ENCODE measurements around the gene REC114.
"Not testable (repeated sequence)": the region's sequence is repeated elsewhere in the genome, so short reads cannot be mapped to it uniquely, and the experiment has no call there.

REC114 gene

GRCh38 chr15:73564255-73564654 lies 121.3 kb downstream of the REC114 start:
- peaks cover 28% of the 10 kb centered on the region for H3K4me1 Mint-ChIP-seq (ENCODE audit: low read depth)
- no peaks in the 10 kb centered on the region for H3K27me3 Mint-ChIP-seq
- peaks cover 90% of the 10 kb centered on the region for H3K36me3 Mint-ChIP-seq (ENCODE audit: low read depth)
- no peak overlapping the region for H3K4me3 Mint-ChIP-seq
- intact Hi-C loops (cut with micrococcal nuclease) = no loop called here
- peak overlapping the region; percentile 20 for H3K27ac Mint-ChIP-seq
- no peaks in the 10 kb centered on the region for H3K9me3 Mint-ChIP-seq

- no peaks in the 10 kb centered on the region for H3K9me3 Mint-ChIP-seq
- H3K27me3 Mint-ChIP-seq = no peaks in the 10 kb centered on the region
- H3K4me3 Mint-ChIP-seq = no peak overlapping the region
- intact Hi-C loops (cut with micrococcal nuclease) = no loop called here
- peaks cover 47% of the 10 kb centered on the region for H3K4me1 Mint-ChIP-seq (ENCODE audit: low read depth)
- H3K27ac Mint-ChIP-seq = no peak overlapping the region
- peaks cover 100% of the 10 kb centered on the region for H3K36me3 Mint-ChIP-seq (ENCODE audit: low read depth)
These were observed 124.1 kb downstream of the REC114 start for GRCh38 chr15:73567020-73567419.

GRCh38 chr15:73568564-73569280 lies 125.8 kb downstream of the REC114 start:
- peaks cover 100% of the 10 kb centered on the region for H3K36me3 Mint-ChIP-seq (ENCODE audit: low read depth)
- intact Hi-C loops (cut with micrococcal nuclease) = no loop called here
- no peak overlapping the region for H3K4me3 Mint-ChIP-seq
- peaks cover 49% of the 10 kb centered on the region for H3K4me1 Mint-ChIP-seq (ENCODE audit: low read depth)
- H3K27ac Mint-ChIP-seq = peak overlapping the region; percentile 30
- no peaks in the 10 kb centered on the region for H3K9me3 Mint-ChIP-seq
- no peaks in the 10 kb centered on the region for H3K27me3 Mint-ChIP-seq

- Mint-ChIP-seq H3K27ac (peak overlapping the region; percentile 30), H3K4me1 (ENCODE audit: low read depth) (peaks cover 43% of the 10 kb centered on the region), H3K27me3 (no peaks in the 10 kb centered on the region), H3K4me3 (no peak overlapping the region), H3K36me3 (ENCODE audit: low read depth) (peaks cover 100% of the 10 kb centered on the region), H3K9me3 (no peaks in the 10 kb centered on the region)
- intact Hi-C loops (cut with micrococcal nuclease) = no loop called here
These were observed 126.4 kb downstream of the REC114 start for GRCh38 chr15:73569361-73569760.

DNA sequence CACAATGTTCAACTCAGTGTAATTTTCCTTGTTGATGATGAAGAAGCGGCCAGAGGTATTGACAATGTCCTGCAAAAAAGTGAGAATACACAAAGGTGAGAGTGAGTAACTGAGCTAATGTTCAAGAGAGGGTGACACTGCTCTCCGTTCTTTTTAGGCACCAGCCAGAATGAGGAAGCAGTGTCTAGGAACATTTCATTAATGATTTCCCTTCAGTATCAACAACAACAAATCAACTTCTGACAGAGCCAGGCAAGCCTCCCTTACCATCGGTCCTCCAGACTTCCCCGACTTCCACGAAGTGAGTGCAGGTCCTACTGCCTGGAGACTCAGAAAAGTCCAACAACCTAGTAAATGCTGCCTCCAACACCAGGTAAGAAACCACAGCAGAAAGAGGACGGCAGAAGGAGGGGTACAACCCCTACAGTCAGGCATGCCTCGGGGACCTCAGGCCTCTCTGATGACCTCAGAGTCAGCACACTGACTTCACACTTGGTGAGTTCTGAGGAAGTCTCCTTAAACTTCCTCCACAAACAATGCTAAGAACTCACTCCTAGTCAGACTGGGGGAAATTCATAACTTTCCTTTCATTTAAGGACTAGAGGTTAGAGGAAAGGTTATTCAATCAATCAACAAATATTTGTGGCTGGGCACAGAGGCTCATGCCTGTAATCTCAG lies 127.5 kb downstream of the REC114 start:
- H3K9me3 Mint-ChIP-seq = no peaks in the 10 kb centered on the region
- intact Hi-C loops (cut with micrococcal nuclease) = no loop called here
- H3K4me1 Mint-ChIP-seq (ENCODE audit: low read depth) = peaks cover 32% of the 10 kb centered on the region
- no peak overlapping the region for H3K4me3 Mint-ChIP-seq
- peaks cover 99% of the 10 kb centered on the region for H3K36me3 Mint-ChIP-seq (ENCODE audit: low read depth)
- no peaks in the 10 kb centered on the region for H3K27me3 Mint-ChIP-seq
- H3K27ac Mint-ChIP-seq = peak overlapping the region; percentile 0

- Mint-ChIP-seq H3K27ac (peak overlapping the region; percentile 0), H3K36me3 (ENCODE audit: low read depth) (peaks cover 99% of the 10 kb centered on the region), H3K9me3 (no peaks in the 10 kb centered on the region), H3K27me3 (no peaks in the 10 kb centered on the region), H3K4me1 (ENCODE audit: low read depth) (peaks cover 23% of the 10 kb centered on the region), H3K4me3 (no peak overlapping the region)
- intact Hi-C loops (cut with micrococcal nuclease) = no loop called here
These were observed 128.4 kb downstream of the REC114 start for GRCh38 chr15:73571346-73571745.

- peaks cover 97% of the 10 kb centered on the region for H3K36me3 Mint-ChIP-seq (ENCODE audit: low read depth)
- H3K9me3 Mint-ChIP-seq = no peaks in the 10 kb centered on the region
- H3K27ac Mint-ChIP-seq = no peak overlapping the region
- intact Hi-C loops (cut with micrococcal nuclease) = no loop called here
- peaks cover 21% of the 10 kb centered on the region for H3K4me1 Mint-ChIP-seq (ENCODE audit: low read depth)
- H3K27me3 Mint-ChIP-seq = no peaks in the 10 kb centered on the region
- no peak overlapping the region for H3K4me3 Mint-ChIP-seq
These were observed 129.3 kb downstream of the REC114 start for GRCh38 chr15:73572296-73572695.

DNA sequence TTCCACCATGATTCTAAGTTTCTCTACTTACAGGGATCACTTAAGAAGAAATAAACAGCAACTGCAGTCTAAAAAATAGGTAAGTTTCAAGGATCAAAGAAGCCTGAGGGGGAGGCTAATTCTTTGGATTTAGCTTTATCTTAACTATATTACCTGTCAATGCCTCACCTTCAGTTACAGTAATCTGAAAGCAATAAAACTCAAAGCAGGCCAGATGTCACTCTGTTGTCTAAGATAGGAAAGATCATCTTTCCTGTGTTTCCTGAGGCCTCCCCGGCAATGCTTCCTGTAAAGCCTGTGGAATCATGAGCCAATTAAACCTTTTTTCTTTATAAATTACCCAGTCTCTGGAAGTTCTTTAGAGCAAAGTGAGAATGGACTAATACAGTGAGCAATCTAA lies 130.1 kb downstream of the REC114 start:
- peaks cover 21% of the 10 kb centered on the region for H3K4me1 Mint-ChIP-seq (ENCODE audit: low read depth)
- intact Hi-C loops (cut with micrococcal nuclease) = no loop called here
- H3K4me3 Mint-ChIP-seq = no peak overlapping the region
- H3K27me3 Mint-ChIP-seq = no peaks in the 10 kb centered on the region
- H3K9me3 Mint-ChIP-seq = no peaks in the 10 kb centered on the region
- peaks cover 97% of the 10 kb centered on the region for H3K36me3 Mint-ChIP-seq (ENCODE audit: low read depth)
- H3K27ac Mint-ChIP-seq = no peak overlapping the region

DNA sequence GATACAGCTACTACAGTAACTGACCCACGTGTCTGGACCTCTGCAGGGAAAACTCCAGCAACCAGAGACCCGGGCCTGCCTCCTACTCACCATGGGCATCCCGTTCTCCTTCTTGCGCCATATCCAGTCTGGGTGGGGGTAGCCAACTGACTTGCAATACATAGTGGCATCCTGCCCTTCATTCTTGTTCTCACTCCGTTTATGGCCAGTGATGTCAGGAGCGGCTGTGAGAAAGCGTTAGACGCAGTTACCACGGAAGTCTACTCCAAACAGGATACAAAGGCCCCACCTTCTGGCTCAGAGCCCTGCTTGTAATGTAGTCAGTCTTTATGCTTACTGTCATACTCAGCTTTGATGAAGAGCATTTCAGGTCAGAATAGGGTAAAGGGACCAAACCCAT lies 130.6 kb downstream of the REC114 start:
- peaks cover 97% of the 10 kb centered on the region for H3K36me3 Mint-ChIP-seq (ENCODE audit: low read depth)
- H3K27me3 Mint-ChIP-seq = no peaks in the 10 kb centered on the region
- no peak overlapping the region for H3K27ac Mint-ChIP-seq
- intact Hi-C loops (cut with micrococcal nuclease) = no loop called here
- H3K4me3 Mint-ChIP-seq = no peak overlapping the region
- H3K9me3 Mint-ChIP-seq = no peaks in the 10 kb centered on the region
- H3K4me1 Mint-ChIP-seq (ENCODE audit: low read depth) = peaks cover 21% of the 10 kb centered on the region

GRCh38 chr15:73575636-73576247 lies 132.8 kb downstream of the REC114 start:
- no peaks in the 10 kb centered on the region for H3K9me3 Mint-ChIP-seq
- peaks cover 14% of the 10 kb centered on the region for H3K4me1 Mint-ChIP-seq (ENCODE audit: low read depth)
- H3K27me3 Mint-ChIP-seq = no peaks in the 10 kb centered on the region
- no peak overlapping the region for H3K27ac Mint-ChIP-seq
- intact Hi-C loops (cut with micrococcal nuclease) = no loop called here
- no peak overlapping the region for H3K4me3 Mint-ChIP-seq
- peaks cover 93% of the 10 kb centered on the region for H3K36me3 Mint-ChIP-seq (ENCODE audit: low read depth)

DNA sequence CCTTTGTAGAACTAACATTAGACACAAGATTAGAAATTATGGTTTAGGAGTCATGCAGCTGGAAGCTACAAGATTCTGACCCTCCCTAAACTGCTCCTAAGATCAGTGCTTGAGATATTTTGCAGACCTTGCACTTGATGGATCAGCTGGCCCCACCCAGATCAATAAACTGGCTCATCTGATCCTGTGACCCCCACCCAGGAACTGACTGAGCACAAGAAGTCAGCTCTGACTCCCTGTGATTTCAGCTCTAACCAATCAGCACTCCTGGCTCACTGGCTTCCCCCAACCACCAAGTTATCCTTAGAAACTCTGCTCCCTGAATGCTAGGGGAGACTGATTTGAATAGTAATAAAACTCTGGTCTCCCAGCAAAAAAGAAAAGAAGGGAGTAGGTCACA lies 134.6 kb downstream of the REC114 start:
- H3K4me3 Mint-ChIP-seq; H3K27ac Mint-ChIP-seq; H3K9me3 Mint-ChIP-seq; intact Hi-C loops (cut with micrococcal nuclease); H3K27me3 Mint-ChIP-seq; H3K4me1 Mint-ChIP-seq (ENCODE audit: low read depth): not testable (repeated sequence)
- peaks cover 93% of the 10 kb centered on the region for H3K36me3 Mint-ChIP-seq (ENCODE audit: low read depth)

DNA sequence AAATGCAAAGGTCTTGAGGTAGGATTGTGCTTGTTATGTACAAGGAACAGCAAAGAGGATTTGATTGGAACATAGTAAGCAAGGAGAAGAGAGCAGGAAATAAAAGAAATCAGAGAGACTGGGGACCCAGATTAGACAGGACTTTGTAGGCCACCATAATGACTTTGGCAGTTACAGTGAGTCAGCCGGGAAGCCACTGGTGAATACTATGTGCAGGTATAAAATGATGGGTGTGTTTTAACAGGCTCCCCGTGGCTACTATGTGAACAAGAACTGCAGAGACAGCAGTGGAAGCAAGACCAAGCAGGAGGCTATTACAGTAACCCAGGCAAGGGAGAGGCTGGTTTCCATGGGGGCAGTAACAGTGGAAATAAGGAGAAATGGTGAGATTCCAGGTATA lies 135.1 kb downstream of the REC114 start:
- Mint-ChIP-seq H3K36me3 (ENCODE audit: low read depth) (peaks cover 93% of the 10 kb centered on the region), H3K9me3 (no peaks in the 10 kb centered on the region), H3K27ac (no peak overlapping the region), H3K4me1 (ENCODE audit: low read depth) (peaks cover 4% of the 10 kb centered on the region), H3K27me3 (no peaks in the 10 kb centered on the region), H3K4me3 (no peak overlapping the region)
- intact Hi-C loops (cut with micrococcal nuclease) = no loop called here

DNA sequence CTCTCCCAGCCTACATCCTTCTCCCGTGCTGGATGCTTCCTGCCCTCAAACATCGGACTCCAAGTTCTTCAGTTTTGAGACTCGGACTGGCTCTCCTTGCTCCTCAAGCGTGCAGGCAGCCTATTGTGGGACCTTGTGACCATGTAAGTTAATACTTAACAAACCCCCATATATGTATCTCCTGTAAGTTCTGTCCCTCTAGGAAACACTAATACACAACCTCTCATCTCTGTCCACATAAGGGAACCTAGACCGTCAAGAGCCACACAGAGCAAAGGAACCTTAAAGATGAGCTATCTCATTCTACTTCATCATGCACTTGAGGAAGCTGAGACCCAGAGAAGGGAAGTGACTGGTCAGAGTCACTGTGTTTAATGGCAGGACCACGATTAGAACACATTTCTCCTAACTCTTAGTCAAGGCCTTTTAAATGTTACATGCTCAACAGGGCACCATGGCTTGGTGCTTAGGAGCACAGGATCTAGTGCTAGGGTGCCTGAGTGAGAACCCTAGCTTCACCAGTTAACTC lies 140.0 kb downstream of the REC114 start:
- Mint-ChIP-seq H3K36me3 (ENCODE audit: low read depth) (peaks cover 96% of the 10 kb centered on the region), H3K27ac (no peak overlapping the region), H3K4me1 (ENCODE audit: low read depth) (peaks cover 30% of the 10 kb centered on the region), H3K9me3 (no peaks in the 10 kb centered on the region), H3K4me3 (no peak overlapping the region), H3K27me3 (no peaks in the 10 kb centered on the region)
- intact Hi-C loops (cut with micrococcal nuclease) = no loop called here

GRCh38 chr15:73583544-73583943 lies 140.6 kb downstream of the REC114 start:
- H3K4me1 Mint-ChIP-seq (ENCODE audit: low read depth) = peaks cover 30% of the 10 kb centered on the region
- no peaks in the 10 kb centered on the region for H3K27me3 Mint-ChIP-seq
- H3K36me3 Mint-ChIP-seq (ENCODE audit: low read depth) = peaks cover 96% of the 10 kb centered on the region
- H3K9me3 Mint-ChIP-seq = no peaks in the 10 kb centered on the region
- intact Hi-C loops (cut with micrococcal nuclease) = no loop called here
- H3K27ac Mint-ChIP-seq = no peak overlapping the region
- no peak overlapping the region for H3K4me3 Mint-ChIP-seq
